Stimulated activated CD8-positive, alpha-beta memory T cell treated with anti-CD3 and anti-CD28 coated beads, Interleukin-12 subunit alpha, Interleukin-12 subunit beta, amount 100 ng/mL, for 24 hours (primary cell): ENCODE measurements around the gene CHP2.
"Not testable (repeated sequence)": the region's sequence is repeated elsewhere in the genome, so short reads cannot be mapped to it uniquely, and the experiment has no call there.

Experiments used
- DNase-seq: peaks from one replicate; pipeline ENCODE4 v3.0.0-alpha.2; 2020; ENCODE audit errors: extremely low read depth

CHP2 gene

GRCh38 chr16:23754594-23755483 is at the start of gene CHP2:
Gene CHP2 (plus strand): TSS chr16:23755026. CDS start chr16:23755050, 24 bp downstream.
- DNase-seq = no peak

GRCh38 chr16:23705517-23705902 is 49.3 kb upstream of the CHP2 start:
- no peak for DNase-seq

DNA sequence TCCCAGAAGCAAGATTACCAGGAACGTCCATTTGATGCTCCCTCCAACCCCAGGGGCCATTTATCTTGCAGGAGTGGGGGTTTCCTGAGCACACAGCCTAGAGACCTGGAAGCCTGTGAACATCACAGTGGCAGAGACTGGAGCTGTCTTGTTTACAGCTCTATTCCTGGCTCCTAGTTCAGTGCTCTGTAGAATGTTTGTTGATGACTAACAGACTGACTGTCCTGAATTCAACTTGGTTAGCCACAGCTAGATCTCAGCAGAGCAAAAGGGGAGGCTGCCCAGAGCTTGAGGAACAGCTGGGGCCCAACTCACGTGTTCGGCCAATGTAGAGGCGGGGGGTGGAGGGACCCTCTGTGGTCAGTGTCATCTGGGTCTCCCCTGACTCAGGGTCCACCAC is 48.4 kb upstream of the CHP2 start:
- no peak for DNase-seq

DNA sequence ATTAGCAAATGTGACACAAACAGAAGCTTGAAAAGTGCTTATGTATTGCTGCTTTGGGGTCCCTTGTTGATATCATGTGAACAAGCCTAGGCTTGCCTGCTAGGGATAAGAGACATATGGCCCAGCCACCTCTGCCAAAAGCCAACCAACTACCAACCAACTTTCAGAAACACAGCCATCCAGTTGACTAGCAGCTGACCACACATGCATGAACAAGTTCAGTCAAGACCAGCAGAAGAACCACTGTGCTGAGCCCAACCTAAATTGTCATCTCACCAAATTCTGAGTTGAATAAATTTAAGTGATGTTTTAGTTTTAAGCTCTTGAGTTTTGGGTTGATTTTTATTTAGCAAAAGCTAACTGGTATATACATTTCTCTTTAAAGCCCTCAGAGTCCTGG is 45.3 kb upstream of the CHP2 start:
- no peak for DNase-seq

DNA sequence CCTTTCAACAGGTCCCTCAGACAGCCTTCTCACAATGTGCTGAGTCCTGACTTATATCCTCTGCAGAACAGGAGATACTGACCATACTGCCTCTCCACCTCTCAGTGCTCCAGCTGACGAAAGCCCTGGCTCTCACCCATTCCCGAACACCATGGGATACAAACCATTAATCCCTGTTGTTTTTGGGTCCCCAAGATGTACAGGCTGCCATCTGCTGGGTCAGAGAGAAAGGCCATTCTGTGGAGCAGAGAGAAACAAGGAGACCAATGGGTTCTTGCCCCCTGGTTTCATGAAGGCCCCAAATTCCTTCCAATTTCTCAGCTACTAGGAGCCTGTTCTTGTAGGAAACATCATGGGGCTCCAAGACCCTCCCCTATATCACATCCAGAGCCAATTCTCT is 44.8 kb upstream of the CHP2 start:
- DNase-seq = no peak

GRCh38 chr16:23710504-23710903 is 44.3 kb upstream of the CHP2 start:
- no peak for DNase-seq

DNA sequence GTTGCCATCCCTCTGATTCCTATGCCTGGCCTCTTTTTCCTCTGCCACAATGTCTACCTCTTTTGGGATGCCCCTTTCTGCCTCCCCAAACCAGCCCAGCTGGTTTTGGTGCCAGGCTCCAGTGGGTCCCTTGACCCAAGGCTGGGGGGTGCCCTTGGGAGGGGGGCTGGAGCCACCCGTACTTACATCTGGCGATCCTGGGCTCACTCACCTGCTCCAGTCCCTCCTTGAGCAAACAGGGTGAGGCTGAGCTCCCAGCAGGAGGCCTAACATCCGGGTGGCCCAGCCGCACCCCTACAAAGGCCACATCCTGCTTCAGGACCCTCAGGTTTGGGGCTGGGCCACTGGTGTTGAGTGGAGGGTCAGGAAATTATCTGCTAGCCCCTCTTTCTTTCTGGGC is 43.0 kb upstream of the CHP2 start:
- no peak for DNase-seq

GRCh38 chr16:23712976-23713375 is 41.9 kb upstream of the CHP2 start, which contains the start of gene ERN2:
Gene ERN2 (minus strand): TSS chr16:23713222. CDS start chr16:23713187, 35 bp downstream.
- DNase-seq = no peak

GRCh38 chr16:23716484-23716883 is 38.3 kb upstream of the CHP2 start:
- DNase-seq = no peak

- DNase-seq = not testable (repeated sequence)
These were observed 32.1 kb upstream of the CHP2 start for GRCh38 chr16:23722613-23723240.

GRCh38 chr16:23724096-23724784 is 30.6 kb upstream of the CHP2 start:
- DNase-seq = no peak

DNA sequence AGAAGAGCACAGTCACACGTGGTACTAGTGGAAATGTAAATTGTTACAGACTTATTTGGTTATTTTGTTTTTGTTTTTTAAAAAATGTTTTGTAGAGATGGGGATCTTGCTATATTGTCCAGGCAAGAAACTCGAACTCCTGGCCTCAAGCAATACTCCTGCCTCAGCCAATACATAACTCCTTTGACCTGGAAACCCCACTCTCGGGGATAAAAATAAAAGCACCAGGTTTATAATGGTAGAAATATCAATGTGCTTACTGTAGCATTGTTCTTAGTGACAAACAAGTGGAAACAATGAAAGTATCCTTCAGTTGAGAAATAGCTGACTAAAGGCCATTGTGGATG is 30.1 kb upstream of the CHP2 start:
- no peak for DNase-seq

DNA sequence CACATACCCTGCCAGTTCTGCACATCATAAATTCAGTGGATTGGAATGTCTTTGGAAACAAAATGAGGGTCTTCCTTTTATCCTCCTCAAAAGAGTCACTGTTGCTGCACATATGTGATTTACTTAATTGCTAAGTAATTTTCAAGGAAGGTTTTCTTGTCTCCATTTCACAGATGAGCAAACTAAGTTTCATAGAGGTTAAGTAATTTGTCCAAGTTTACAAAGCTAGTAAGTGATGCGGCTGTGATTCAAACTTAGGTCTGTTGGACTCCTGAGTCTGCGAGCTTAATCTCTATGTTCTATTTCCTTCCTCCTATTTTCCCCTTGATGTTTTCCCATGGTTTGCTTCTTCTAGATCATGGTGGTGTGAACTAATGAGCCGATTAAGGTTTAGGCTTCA is 28.1 kb upstream of the CHP2 start:
- no peak for DNase-seq

- no peak for DNase-seq
These were observed 26.7 kb upstream of the CHP2 start for GRCh38 chr16:23728112-23728477.

DNA sequence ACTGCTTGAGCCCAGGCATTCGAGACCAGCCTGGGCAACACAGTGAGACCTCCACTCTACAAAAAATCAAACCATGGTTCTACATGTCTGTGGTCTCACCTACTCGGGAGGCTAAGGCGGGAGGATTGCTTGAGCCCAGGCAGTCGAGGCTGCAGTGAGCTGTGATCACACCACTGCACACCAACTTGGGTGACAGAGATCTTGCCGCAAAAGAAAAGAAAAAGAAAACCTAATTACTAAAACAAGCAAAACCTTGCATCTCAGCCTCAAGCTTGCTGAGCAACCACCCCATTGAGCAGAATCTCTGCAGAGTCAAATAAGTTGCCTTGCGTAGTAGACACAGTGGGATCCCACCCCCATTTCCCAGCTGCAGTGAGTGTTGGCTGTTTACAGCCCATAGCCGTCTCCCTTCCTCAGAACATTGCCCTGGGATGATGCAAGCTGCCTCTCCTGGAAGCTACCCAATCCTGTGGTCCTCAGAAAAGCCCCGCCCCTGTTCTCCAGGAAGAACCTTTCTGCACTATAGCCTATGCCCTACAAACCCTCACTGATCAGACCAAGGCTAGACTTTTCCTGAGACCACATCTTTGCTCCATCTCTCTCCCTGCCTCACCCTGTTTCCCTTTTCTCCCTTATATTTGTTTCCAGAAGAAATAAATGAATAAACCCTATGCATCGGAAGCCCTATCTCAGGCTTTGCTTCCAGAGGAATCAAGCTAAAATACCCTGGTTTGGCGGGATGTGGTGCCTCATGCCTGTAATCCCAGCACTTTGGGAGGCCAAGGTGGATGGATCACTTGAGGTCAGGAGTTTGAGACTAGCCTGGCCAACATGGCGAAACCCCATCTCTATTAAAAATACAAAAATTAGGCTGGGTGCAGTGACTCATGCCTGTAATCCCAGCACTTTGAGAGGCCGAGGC is 25.1 kb upstream of the CHP2 start:
- no peak for DNase-seq

- no peak for DNase-seq
These were observed 20.5 kb upstream of the CHP2 start for GRCh38 chr16:23734176-23734893.

DNA sequence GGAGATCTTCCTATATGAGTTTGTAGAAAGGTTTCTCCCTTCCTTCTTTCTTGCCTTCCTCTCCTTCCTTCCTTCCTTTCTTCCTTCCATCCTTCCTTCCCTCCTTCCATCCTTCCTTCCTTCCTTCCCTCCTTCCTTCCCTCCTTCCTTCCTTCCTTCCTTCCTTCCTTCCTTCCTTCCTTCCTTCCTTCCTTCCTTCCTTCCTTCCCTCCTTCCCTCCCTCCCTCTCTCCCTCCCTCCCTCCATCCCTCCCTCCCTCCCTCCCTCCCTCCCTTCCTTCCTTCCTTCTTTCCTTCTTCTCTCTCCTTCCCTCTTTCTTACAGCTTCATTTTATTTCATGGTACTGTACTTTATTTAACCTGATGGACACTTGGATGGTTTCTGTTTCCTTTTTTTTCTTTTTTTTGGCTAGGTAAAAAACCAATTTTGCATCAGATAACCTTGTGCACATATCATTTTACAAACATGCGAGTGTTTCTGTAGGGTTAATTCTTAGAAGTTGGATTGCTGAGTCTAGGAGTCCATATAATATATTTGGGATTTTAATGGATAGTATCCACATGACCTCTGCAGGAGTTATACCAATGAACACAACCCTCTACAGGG is 17.3 kb upstream of the CHP2 start:
- DNase-seq = not testable (repeated sequence)

GRCh38 chr16:23739516-23739915 is 15.3 kb upstream of the CHP2 start:
- DNase-seq = no peak

- DNase-seq = no peak
These were observed 13.0 kb upstream of the CHP2 start for GRCh38 chr16:23741675-23742303.

DNA sequence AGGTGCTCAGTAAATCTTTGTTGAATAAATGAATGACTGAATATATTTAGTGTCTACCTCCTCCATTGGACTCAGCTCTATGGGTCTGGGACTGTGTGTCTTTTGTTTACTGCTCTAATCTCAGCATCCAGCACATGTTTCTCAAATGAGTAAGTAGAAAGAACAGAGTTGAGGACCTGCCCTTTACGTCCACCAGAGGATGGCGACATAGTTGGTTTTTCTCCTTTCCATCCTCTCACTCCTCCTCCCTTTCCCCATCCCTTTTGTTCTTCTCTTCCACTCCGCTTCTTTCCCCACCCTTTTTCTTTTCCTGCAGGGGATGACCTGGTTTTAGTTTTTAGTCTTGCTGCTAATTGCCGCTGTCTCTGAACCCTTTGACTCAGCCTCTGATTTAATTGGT is 12.1 kb upstream of the CHP2 start:
- DNase-seq = no peak
